Adrenal gland (tissue), 5 donors: ENCODE results near the gene COX7A1.

Source experiments
- POLR2A ChIP-seq, 2 donors: fragments of 450-650 bp; IDR thresholded peaks; one replicate each; pipeline ENCODE4 v1.6.1; 2017; ENCODE audit warnings: antibody characterized with exemption in 2 of 2, mild to moderate bottlenecking in 2 of 2, moderate library complexity in 1 of 2
- TF ChIP-seq, protein P1 (sequence below), 6 experiments: fragments of 450-650 bp in 4 of 6; fragments of 200-600 bp in 2 of 6; sonication (generic) in 1 of 6; IDR thresholded peaks; 1 replicate in 5 of 6; 2 replicates in 1 of 6; pipeline versions ENCODE4 v1.5.1 to v1.8.0; 2016 to 2021; ENCODE audit warnings: antibody characterized with exemption in 6 of 6, mild to moderate bottlenecking in 2 of 6, moderate library complexity in 1 of 6
- donor health status: DM: no; HTN: no; CAD: no.

GRCh38 chr19:36183245-36183628 lies 31.0 kb upstream of the COX7A1 start:
- TF ChIP-seq, protein P1, sequence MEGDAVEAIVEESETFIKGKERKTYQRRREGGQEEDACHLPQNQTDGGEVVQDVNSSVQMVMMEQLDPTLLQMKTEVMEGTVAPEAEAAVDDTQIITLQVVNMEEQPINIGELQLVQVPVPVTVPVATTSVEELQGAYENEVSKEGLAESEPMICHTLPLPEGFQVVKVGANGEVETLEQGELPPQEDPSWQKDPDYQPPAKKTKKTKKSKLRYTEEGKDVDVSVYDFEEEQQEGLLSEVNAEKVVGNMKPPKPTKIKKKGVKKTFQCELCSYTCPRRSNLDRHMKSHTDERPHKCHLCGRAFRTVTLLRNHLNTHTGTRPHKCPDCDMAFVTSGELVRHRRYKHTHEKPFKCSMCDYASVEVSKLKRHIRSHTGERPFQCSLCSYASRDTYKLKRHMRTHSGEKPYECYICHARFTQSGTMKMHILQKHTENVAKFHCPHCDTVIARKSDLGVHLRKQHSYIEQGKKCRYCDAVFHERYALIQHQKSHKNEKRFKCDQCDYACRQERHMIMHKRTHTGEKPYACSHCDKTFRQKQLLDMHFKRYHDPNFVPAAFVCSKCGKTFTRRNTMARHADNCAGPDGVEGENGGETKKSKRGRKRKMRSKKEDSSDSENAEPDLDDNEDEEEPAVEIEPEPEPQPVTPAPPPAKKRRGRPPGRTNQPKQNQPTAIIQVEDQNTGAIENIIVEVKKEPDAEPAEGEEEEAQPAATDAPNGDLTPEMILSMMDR (IDR thresholded peaks at IDR 0.05), result no peak
- TF ChIP-seq POLR2A (IDR thresholded peaks at IDR 0.05), result no peak
